ENCODE measurements around the gene LARP1. TPM values are rescaled to one million over a fixed set of nuclear protein-coding genes. Genes with fewer than 3 reads are reported as not detected.
"Not testable (repeated sequence)": the region's sequence is repeated elsewhere in the genome, so short reads cannot be mapped to it uniquely, and the experiment has no call there.

The LARP1 gene
- total and polyA plus RNA-seq, 2 donors (not counting 1 experiment from before 2014, with no cell fraction given), result 59.6 to 150 TPM

GRCh38 chr5:154728939-154729588 is 26.1 kb upstream of the LARP1 start:
- no peak for ATAC-seq (ENCODE audit: low read depth)
- Histone ChIP-seq H3K4me2 (replicated peaks; ENCODE audit: low read depth, low read length, poor library complexity, severe bottlenecking) (no peak overlapping the region), H3K27ac (ENCODE audit: low read length in 2 of 2) (no peak overlapping the region), H3K79me2 (ENCODE audit: control insufficient read depth, insufficient read depth, low read length) (no peaks in the 10 kb centered on the region), H3K4me3 (ENCODE audit: control extremely low read depth in 1 of 5, extremely low read depth in 1 of 5, insufficient read depth in 1 of 5, low read depth in 2 of 5, low read length in 4 of 5) (no peak overlapping the region), H3K9ac (ENCODE audit: low read length) (no peak overlapping the region), H3K27me3 (replicated peaks in 1 of 4; ENCODE audit: control extremely low read depth in 1 of 4, control insufficient read depth in 3 of 4, insufficient read depth in 4 of 4, low read length in 3 of 4) (no peaks in the 10 kb centered on the region), H3K36me3 (replicated peaks in 1 of 2; ENCODE audit: control extremely low read depth in 1 of 2, control insufficient read depth in 1 of 2, extremely low read depth in 1 of 2, insufficient read depth in 2 of 2, low read length in 1 of 2) (no peaks in the 10 kb centered on the region), H3K9me3 (ENCODE audit: control extremely low read depth in 1 of 3, control insufficient read depth in 2 of 3, insufficient read depth in 1 of 3, low read length in 2 of 3) (no peaks in the 10 kb centered on the region), H4K20me1 (ENCODE audit: control insufficient read depth, insufficient read depth, low read length, poor library complexity, severe bottlenecking) (no peaks in the 10 kb centered on the region), H3K4me1 (ENCODE audit: control insufficient read depth in 2 of 2, insufficient read depth in 2 of 2, low read length in 2 of 2) (no peaks in the 10 kb centered on the region), H2AFZ (ENCODE audit: insufficient read depth, low read depth, low read length, poor library complexity, severe bottlenecking) (no peak overlapping the region)
- CTCF ChIA-PET, result no interaction called here
- no peak for TF ChIP-seq EZH2 (IDR thresholded peaks at IDR 0.05; ENCODE audit: borderline replicate concordance, insufficient read depth, low read depth, low read length, poor library complexity, severe bottlenecking)
- TF ChIP-seq CTCF (IDR thresholded peaks at IDR 0.05), result no peak
- 96% methylated on average over 3 of the region's 3 CpGs for WGBS (ENCODE audit: insufficient coverage)
- intact Hi-C loops (cut with micrococcal nuclease), result no loop called here
- no peak overlapping the region for H3K27ac Mint-ChIP-seq
- no peak for DNase-seq
- H3K4me1 Mint-ChIP-seq, result no peaks in the 10 kb centered on the region
- no peak overlapping the region for H3K4me3 Mint-ChIP-seq
- H3K9me3 Mint-ChIP-seq (ENCODE audit: insufficient read depth), result no peaks in the 10 kb centered on the region
- H3K27me3 Mint-ChIP-seq, result no peaks in the 10 kb centered on the region
- POLR2A ChIA-PET, result no interaction called here

- Histone ChIP-seq H3K4me1 (ENCODE audit: control insufficient read depth in 2 of 2, insufficient read depth in 2 of 2, low read length in 2 of 2) (no peaks in the 10 kb centered on the region), H3K27me3 (replicated peaks in 1 of 4; ENCODE audit: control extremely low read depth in 1 of 4, control insufficient read depth in 3 of 4, insufficient read depth in 4 of 4, low read length in 3 of 4) (no peaks in the 10 kb centered on the region), H3K4me2 (replicated peaks; ENCODE audit: low read depth, low read length, poor library complexity, severe bottlenecking) (no peak overlapping the region), H3K9ac (ENCODE audit: low read length) (no peak overlapping the region), H2AFZ (ENCODE audit: insufficient read depth, low read depth, low read length, poor library complexity, severe bottlenecking) (no peak overlapping the region), H3K4me3 (ENCODE audit: control extremely low read depth in 1 of 5, extremely low read depth in 1 of 5, insufficient read depth in 1 of 5, low read depth in 2 of 5, low read length in 4 of 5) (no peak overlapping the region), H3K9me3 (ENCODE audit: control extremely low read depth in 1 of 3, control insufficient read depth in 2 of 3, insufficient read depth in 1 of 3, low read length in 2 of 3) (no peaks in the 10 kb centered on the region), H3K79me2 (ENCODE audit: control insufficient read depth, insufficient read depth, low read length) (no peaks in the 10 kb centered on the region), H3K36me3 (replicated peaks in 1 of 2; ENCODE audit: control extremely low read depth in 1 of 2, control insufficient read depth in 1 of 2, extremely low read depth in 1 of 2, insufficient read depth in 2 of 2, low read length in 1 of 2) (no peaks in the 10 kb centered on the region), H3K27ac (ENCODE audit: low read length in 2 of 2) (no peak overlapping the region), H4K20me1 (ENCODE audit: control insufficient read depth, insufficient read depth, low read length, poor library complexity, severe bottlenecking) (no peaks in the 10 kb centered on the region)
- ChIA-PET POLR2A (no interaction called here), CTCF (no interaction called here)
- Mint-ChIP-seq H3K27me3 (no peaks in the 10 kb centered on the region), H3K4me3 (no peak overlapping the region), H3K4me1 (peaks cover under 1% of the 10 kb centered on the region), H3K9me3 (ENCODE audit: insufficient read depth) (no peaks in the 10 kb centered on the region), H3K27ac (no peak overlapping the region)
- DNase-seq (no peak), ATAC-seq (ENCODE audit: low read depth) (no peak)
- TF ChIP-seq CTCF (IDR thresholded peaks at IDR 0.05) (no peak), EZH2 (IDR thresholded peaks at IDR 0.05; ENCODE audit: borderline replicate concordance, insufficient read depth, low read depth, low read length, poor library complexity, severe bottlenecking) (no peak)
- intact Hi-C loops (cut with micrococcal nuclease), result no loop called here
- WGBS (ENCODE audit: insufficient coverage), result no CpG with 5 or more reads among the region's 3 CpGs
Observed at GRCh38 chr5:154729613-154730012, 25.6 kb upstream of the LARP1 start.

- H3K79me2 ChIP-seq (ENCODE audit: control insufficient read depth, insufficient read depth, low read length); H3K9me3 Mint-ChIP-seq (ENCODE audit: insufficient read depth); H3K36me3 ChIP-seq (replicated peaks in 1 of 2; ENCODE audit: control extremely low read depth in 1 of 2, control insufficient read depth in 1 of 2, extremely low read depth in 1 of 2, insufficient read depth in 2 of 2, low read length in 1 of 2); H2AFZ ChIP-seq (ENCODE audit: insufficient read depth, low read depth, low read length, poor library complexity, severe bottlenecking); intact Hi-C loops (cut with micrococcal nuclease); H3K9me3 ChIP-seq (ENCODE audit: control extremely low read depth in 1 of 3, control insufficient read depth in 2 of 3, insufficient read depth in 1 of 3, low read length in 2 of 3); H3K4me1 ChIP-seq (ENCODE audit: control insufficient read depth in 2 of 2, insufficient read depth in 2 of 2, low read length in 2 of 2); POLR2A ChIA-PET; ATAC-seq (ENCODE audit: low read depth); H3K4me2 ChIP-seq (replicated peaks; ENCODE audit: low read depth, low read length, poor library complexity, severe bottlenecking); H3K4me3 Mint-ChIP-seq; H3K27ac ChIP-seq (ENCODE audit: low read length in 2 of 2); H3K4me3 ChIP-seq (ENCODE audit: control extremely low read depth in 1 of 5, extremely low read depth in 1 of 5, insufficient read depth in 1 of 5, low read depth in 2 of 5, low read length in 4 of 5); H3K27me3 ChIP-seq (replicated peaks in 1 of 4; ENCODE audit: control extremely low read depth in 1 of 4, control insufficient read depth in 3 of 4, insufficient read depth in 4 of 4, low read length in 3 of 4); DNase-seq; H4K20me1 ChIP-seq (ENCODE audit: control insufficient read depth, insufficient read depth, low read length, poor library complexity, severe bottlenecking); H3K27ac Mint-ChIP-seq; H3K9ac ChIP-seq (ENCODE audit: low read length); H3K27me3 Mint-ChIP-seq; H3K4me1 Mint-ChIP-seq: not testable (repeated sequence)
- 91% methylated on average over 4 of the region's 8 CpGs for WGBS (ENCODE audit: insufficient coverage)
- CTCF ChIA-PET, result interaction anchor here (0.7 kb wide), 1 partner anchor 756 kb away, joined by 4 read pairs; no protein-coding TSS in a partner anchor
Observed at GRCh38 chr5:154730761-154731160, 24.4 kb upstream of the LARP1 start.
